ENCODE results near the gene PATL1. TPM values are rescaled to one million over a fixed set of nuclear protein-coding genes. Genes with fewer than 3 reads are reported as not detected.

Gene PATL1
- total RNA-seq, 2 experiments from 2014 or later, result 51.8 to 55.2 TPM

DNA sequence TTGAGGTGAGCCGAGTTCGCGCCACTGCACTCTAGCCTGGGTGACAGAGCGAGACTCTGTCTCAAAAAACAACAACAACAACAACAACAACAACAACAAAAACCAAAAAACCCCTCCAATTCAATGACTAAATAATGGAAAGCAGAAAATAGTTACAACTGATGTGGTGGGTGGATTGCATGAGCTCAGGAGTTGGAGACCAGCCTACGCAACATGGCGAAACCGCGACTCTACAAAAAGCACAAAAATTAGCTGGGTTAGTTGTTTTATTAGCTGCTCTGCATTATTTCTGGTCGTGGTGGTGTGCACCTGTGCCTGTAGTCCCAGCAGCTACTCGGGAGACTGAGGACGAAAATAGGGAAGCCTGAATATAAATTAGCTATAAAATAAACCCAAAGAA is 2.6 kb upstream of the PATL1 start:
- ChIA-PET POLR2A (interaction anchor here (5.2 kb wide), 1 partner anchor 55 kb away, joined by 130 read pairs; the partner anchor contains the start of gene OSBP), CTCF (no interaction called here)
- peaks cover 23% of the 10 kb centered on the region for H3K4me1 ChIP-seq (ENCODE audit: insufficient read depth, low read length)
- Mint-ChIP-seq H3K4me1 (ENCODE audit: low read depth) (peaks cover 34% of the 10 kb centered on the region), H3K36me3 (ENCODE audit: low read depth) (peaks cover 24% of the 10 kb centered on the region), H3K27ac (peak overlapping the region; percentile 61), H3K27me3 (no peaks in the 10 kb centered on the region), H3K9me3 (no peaks in the 10 kb centered on the region), H3K4me3 (peak overlapping the region; percentile 60)
- TF ChIP-seq, protein P1, sequence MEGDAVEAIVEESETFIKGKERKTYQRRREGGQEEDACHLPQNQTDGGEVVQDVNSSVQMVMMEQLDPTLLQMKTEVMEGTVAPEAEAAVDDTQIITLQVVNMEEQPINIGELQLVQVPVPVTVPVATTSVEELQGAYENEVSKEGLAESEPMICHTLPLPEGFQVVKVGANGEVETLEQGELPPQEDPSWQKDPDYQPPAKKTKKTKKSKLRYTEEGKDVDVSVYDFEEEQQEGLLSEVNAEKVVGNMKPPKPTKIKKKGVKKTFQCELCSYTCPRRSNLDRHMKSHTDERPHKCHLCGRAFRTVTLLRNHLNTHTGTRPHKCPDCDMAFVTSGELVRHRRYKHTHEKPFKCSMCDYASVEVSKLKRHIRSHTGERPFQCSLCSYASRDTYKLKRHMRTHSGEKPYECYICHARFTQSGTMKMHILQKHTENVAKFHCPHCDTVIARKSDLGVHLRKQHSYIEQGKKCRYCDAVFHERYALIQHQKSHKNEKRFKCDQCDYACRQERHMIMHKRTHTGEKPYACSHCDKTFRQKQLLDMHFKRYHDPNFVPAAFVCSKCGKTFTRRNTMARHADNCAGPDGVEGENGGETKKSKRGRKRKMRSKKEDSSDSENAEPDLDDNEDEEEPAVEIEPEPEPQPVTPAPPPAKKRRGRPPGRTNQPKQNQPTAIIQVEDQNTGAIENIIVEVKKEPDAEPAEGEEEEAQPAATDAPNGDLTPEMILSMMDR (IDR thresholded peaks at IDR 0.05), result no peak
- no peaks in the 10 kb centered on the region for H3K27me3 ChIP-seq (ENCODE audit: control insufficient read depth in 1 of 2, insufficient read depth in 2 of 2, low read length in 2 of 2)
- no peak overlapping the region for H3K27ac ChIP-seq (ENCODE audit: low read depth in 1 of 2, low read length in 2 of 2)
- no peak for ATAC-seq (ENCODE audit: poor library complexity)
- H3K4me3 ChIP-seq (ENCODE audit: low read length), result no peak overlapping the region
- no peak for DNase-seq
- intact Hi-C loops (cut with DNase I, micrococcal nuclease), result loop anchor here in 1 of 2 experiments (5.0 to 10.0 kb wide), 3 partner anchors 86 to 497 kb away; partner anchors contain the start of genes DTX4 and STX3
- H3K9me3 ChIP-seq (ENCODE audit: control insufficient read depth in 1 of 2, insufficient read depth in 1 of 2, low read length in 2 of 2), result no peaks in the 10 kb centered on the region
- H3K36me3 ChIP-seq (ENCODE audit: insufficient read depth, low read length), result peaks cover 2% of the 10 kb centered on the region

DNA sequence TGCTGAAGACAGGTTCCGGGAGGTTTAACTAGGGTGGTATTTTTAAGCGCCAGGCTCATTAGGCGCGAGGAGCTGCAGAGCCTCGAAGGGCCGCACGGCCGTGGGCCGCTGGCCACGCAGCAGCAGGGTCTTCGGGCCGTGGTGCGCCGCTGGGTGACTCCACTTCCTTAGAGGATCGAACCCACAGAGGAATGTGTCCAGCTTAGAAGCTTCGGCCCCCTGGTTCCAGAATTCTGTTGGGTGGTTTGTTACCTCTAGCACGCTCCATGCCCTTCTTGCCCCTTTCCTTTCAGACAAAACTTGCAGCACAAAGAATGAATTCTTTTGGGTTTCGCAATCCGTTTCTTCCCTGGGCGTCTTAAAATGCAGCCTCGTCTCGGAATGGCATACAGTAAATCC is 773 bp upstream of the PATL1 start:
- peaks cover 21% of the 10 kb centered on the region for H3K36me3 ChIP-seq (ENCODE audit: insufficient read depth, low read length)
- H3K27me3 ChIP-seq (ENCODE audit: control insufficient read depth in 1 of 2, insufficient read depth in 2 of 2, low read length in 2 of 2), result no peaks in the 10 kb centered on the region
- intact Hi-C loops (cut with DNase I, micrococcal nuclease), result loop anchor here (1.0 to 10.0 kb wide), 8 partner anchors 53 to 525 kb away; partner anchors contain the start of genes DTX4 (in 1 of the 2), FAM111A (in 1 of the 2), MRPL16 (in 1 of the 2) and STX3 (in 1 of the 2)

DNA sequence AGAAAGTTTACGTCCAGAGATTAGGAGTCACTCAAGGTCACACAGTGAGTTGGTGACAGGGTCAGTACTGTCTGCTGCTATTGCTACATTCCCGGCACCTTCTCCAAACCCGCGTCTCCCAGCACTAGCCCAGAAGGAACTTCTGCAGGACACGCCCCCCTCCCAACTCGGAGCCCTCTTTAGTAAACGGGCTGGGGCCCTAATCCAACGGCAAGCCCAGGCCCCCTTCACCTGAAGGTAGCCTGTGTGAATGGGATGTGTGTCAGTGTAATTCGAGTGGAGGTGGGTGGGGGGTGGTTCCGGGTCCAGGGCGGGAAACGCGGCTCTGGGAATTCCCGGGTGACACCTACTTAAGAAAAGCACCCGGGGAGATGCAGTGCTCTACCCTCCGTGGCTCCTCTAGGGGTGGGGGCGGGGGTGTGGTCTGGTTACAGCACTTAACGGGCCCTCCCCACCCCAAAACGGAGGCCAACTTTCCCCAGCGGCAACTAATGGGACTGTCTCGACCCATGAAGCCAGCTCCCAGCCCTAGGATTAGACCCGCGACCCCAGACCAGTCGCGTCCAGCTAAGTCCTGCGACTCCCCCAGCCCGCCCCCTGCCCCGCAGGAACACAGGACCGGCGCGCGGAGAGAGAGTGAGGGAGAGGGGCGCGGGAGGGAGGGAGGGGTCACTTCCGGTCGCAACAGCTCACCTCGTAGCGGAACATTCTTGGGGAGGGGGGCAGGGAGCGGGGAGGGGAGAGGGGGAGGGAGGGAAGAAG is 468 bp downstream of the PATL1 start:
- Histone ChIP-seq H3K4me1 (ENCODE audit: insufficient read depth, low read length) (peaks cover 36% of the 10 kb centered on the region), H3K27me3 (ENCODE audit: control insufficient read depth in 1 of 2, insufficient read depth in 2 of 2, low read length in 2 of 2) (no peaks in the 10 kb centered on the region), H3K4me3 (ENCODE audit: low read length) (peak overlapping the region; percentile 95), H3K9me3 (ENCODE audit: control insufficient read depth in 1 of 2, insufficient read depth in 1 of 2, low read length in 2 of 2) (no peaks in the 10 kb centered on the region), H3K36me3 (ENCODE audit: insufficient read depth, low read length) (peaks cover 33% of the 10 kb centered on the region), H3K27ac (ENCODE audit: low read depth in 1 of 2, low read length in 2 of 2) (peak overlapping the region; percentile 65 to 98)
- peak overlapping the region; percentile 99 for H3K27ac Mint-ChIP-seq
- POLR2A ChIA-PET, result interaction anchor here (0.6 to 5.2 kb wide), 24 partner anchors 9 to 1694 kb away, joined by 3 to 130 read pairs (median 4); partner anchors contain the start of genes CYB561A3, MRPL16, OSBP and STX3
- CTCF ChIA-PET, result interaction anchor here (1.0 to 1.3 kb wide), 2 partner anchors 86 to 131 kb away, joined by 4 to 6 read pairs; no protein-coding TSS in a partner anchor
- H3K27me3 Mint-ChIP-seq, result no peaks in the 10 kb centered on the region
- DNase-seq, result peak in 5 of 14 experiments; percentile 34 to 92 (median 52)
- peaks cover 59% of the 10 kb centered on the region for H3K4me1 Mint-ChIP-seq (ENCODE audit: low read depth)
- H3K4me3 Mint-ChIP-seq, result peak overlapping the region; percentile 96
- intact Hi-C loops (cut with DNase I, micrococcal nuclease), result loop anchor here in 1 of 2 experiments (5.0 to 10.0 kb wide), 3 partner anchors 106 to 524 kb away; partner anchors contain the start of genes FAM111A and MRPL16
- peak; percentile 18 for ATAC-seq (ENCODE audit: poor library complexity)
- TF ChIP-seq, protein P1 (IDR thresholded peaks at IDR 0.05), result peak; percentile 23
- no peaks in the 10 kb centered on the region for H3K9me3 Mint-ChIP-seq
- H3K36me3 Mint-ChIP-seq (ENCODE audit: low read depth), result peaks cover 55% of the 10 kb centered on the region

More for the DNA sequence above, 773 bp upstream of the PATL1 start:
- H3K4me3 ChIP-seq (ENCODE audit: low read length), result peak overlapping the region; percentile 95
- no peaks in the 10 kb centered on the region for H3K9me3 Mint-ChIP-seq
- peak overlapping the region; percentile 99 for H3K27ac Mint-ChIP-seq
- peak overlapping the region; percentile 98 for H3K27ac ChIP-seq (ENCODE audit: low read depth in 1 of 2, low read length in 2 of 2)
- peaks cover 43% of the 10 kb centered on the region for H3K36me3 Mint-ChIP-seq (ENCODE audit: low read depth)
- CTCF ChIA-PET, result interaction anchor here (0.7 to 1.3 kb wide), 5 partner anchors 11 to 1776 kb away, joined by 3 to 6 read pairs (median 4); no protein-coding TSS in a partner anchor
- POLR2A ChIA-PET, result interaction anchor here (0.6 to 5.2 kb wide), 27 partner anchors 8 to 1692 kb away, joined by 3 to 130 read pairs (median 4); partner anchors contain the start of genes CYB561A3, MRPL16, OSBP and TMEM138
- DNase-seq (peak in 1 of 14 experiments; percentile 2), ATAC-seq (ENCODE audit: poor library complexity) (no peak)
- no peaks in the 10 kb centered on the region for H3K9me3 ChIP-seq (ENCODE audit: control insufficient read depth in 1 of 2, insufficient read depth in 1 of 2, low read length in 2 of 2)
- H3K4me1 ChIP-seq (ENCODE audit: insufficient read depth, low read length), result peaks cover 33% of the 10 kb centered on the region
- TF ChIP-seq, protein P1 (IDR thresholded peaks at IDR 0.05), result no peak
- H3K27me3 Mint-ChIP-seq, result no peaks in the 10 kb centered on the region
- H3K4me3 Mint-ChIP-seq, result peak overlapping the region; percentile 99
- H3K4me1 Mint-ChIP-seq (ENCODE audit: low read depth), result peaks cover 49% of the 10 kb centered on the region
